GM18867 (cell line): ENCODE measurements around the gene REEP3.
"Not testable (repeated sequence)": the region's sequence is repeated elsewhere in the genome, so short reads cannot be mapped to it uniquely, and the experiment has no call there.

Source experiments
- ATAC-seq: cut with Tn5 transposase; IDR thresholded peaks from one replicate; pipeline ENCODE4 v1.9.1; 2021; ENCODE audit warnings: mild to moderate bottlenecking, moderate library complexity; ENCODE audit not compliant: unreplicated experiment

The REEP3 gene, protein sequence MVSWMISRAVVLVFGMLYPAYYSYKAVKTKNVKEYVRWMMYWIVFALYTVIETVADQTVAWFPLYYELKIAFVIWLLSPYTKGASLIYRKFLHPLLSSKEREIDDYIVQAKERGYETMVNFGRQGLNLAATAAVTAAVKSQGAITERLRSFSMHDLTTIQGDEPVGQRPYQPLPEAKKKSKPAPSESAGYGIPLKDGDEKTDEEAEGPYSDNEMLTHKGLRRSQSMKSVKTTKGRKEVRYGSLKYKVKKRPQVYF

DNA sequence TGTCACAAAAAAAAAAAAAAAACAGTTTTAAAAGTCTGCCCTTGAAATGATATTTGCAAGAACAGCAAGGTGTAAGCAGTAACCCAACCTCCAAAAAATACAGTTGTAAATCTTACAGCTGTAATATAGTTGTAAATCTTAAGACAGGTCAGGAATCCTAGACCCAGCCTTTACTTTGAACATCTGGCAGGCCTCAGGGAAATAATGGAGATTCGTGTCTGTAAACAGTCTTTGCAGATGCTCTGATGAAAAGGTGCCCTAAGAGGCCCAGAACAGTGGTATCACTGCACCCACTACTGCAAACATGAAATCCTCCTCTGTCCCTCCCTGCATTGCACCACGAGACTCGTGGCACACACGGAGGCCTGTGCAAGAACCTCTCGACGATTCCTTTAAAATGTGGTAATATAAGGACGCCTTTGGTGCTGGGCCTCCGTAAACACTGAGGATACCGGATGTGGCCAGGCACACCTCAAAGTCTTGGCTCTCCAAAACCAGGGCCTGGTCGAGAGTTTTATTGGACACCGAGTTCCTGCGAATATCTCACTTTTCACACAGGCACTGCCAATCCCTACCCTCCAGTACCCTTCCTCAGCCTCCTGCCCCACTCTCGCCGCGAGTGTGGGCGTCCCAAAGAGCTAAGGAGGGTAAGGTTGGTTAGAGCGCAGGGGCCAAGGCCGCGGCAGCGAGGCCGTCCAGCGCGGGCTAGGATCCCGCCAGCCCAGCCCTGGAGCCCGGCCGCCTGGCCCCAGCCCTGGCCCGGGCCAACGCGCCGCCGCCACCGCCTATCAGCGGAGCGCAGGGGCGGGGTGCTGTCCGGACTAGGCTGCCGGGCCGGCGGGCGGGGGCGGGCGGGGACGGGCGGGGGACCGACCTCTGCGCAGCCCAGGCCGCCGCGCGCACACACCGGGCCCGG lies at the start of gene REEP3:
REEP3 (plus strand) TSS at position 902 of the 916 bp plus-strand sequence. CDS start 145 bp downstream, outside the sequence.
- peak; percentile 74 for ATAC-seq

DNA sequence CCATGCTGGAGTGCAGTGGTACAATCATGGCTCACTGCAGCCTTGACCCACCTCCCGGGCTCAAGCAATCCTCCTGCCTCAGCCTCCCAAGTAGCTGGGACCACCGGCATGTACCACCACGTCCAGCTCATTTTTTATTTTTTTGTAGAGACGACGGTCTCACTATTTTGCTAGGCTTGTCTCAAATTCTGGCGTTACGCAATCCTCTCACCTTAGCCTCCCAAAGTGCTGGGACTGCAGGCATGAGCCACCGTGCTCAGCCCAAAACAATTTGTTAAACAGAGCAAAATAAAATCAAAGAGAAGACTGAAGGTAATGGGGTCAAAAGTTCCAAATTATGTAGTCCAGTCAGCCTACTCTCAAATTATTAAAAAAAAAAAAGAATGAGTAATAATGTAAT lies 46.7 kb upstream of the REEP3 start:
- no peak for ATAC-seq

DNA sequence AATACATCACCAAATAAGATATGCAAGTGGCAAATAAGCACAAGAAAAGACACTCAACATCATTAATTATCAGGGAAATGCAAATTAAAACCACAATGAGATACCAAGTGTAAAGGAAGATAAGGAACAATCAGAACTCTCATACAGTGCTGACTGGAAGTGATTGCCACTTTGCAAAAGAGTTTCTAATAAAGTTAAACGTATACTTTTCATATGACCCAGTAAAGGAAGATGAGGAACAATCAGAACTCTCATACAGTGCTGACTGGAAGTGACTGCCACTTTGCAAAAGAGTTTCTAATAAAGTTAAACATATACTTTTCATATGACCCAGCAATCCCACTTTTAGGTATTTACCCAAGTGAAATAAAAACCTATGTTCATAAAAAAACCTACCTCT lies 43.3 kb upstream of the REEP3 start:
- ATAC-seq, result no peak

DNA sequence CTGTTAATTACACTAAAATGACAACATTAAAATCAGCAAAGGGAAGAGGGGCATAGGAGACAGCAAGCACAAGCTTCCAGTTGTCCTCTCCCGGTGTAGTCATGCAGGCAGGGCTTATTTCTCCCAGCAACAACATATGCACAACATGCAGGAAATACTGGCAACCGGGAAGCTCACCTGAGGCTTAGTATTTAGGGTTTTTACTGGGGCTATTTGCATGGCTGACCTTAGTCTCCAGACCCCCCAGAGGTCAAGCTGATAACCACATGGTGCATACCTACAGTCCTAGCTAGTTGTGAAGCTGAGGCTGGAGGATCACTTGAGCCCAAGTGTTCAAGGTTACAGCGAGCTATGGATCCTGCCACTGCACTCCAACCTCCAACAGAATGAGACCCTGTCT lies 42.6 kb upstream of the REEP3 start:
- ATAC-seq, result no peak

DNA sequence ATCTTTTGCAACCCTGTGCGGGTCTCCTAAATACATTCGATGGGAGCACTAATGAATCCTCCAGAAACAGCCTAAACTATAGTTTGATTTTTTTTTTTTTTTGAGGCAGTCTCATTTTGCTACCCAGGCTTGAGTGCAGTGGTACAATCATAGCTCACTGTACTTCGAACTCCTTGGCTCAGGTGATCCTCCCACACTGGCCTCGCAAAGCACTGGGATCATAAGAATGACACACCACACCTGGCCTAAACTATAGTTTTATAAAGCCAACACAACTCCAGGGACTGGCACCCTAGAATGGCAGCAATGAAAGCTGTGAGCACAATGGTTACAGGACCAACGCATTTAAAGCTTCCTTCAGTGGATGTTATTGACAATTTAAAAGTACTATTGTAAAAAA lies 41.0 kb upstream of the REEP3 start:
- ATAC-seq, result no peak

DNA sequence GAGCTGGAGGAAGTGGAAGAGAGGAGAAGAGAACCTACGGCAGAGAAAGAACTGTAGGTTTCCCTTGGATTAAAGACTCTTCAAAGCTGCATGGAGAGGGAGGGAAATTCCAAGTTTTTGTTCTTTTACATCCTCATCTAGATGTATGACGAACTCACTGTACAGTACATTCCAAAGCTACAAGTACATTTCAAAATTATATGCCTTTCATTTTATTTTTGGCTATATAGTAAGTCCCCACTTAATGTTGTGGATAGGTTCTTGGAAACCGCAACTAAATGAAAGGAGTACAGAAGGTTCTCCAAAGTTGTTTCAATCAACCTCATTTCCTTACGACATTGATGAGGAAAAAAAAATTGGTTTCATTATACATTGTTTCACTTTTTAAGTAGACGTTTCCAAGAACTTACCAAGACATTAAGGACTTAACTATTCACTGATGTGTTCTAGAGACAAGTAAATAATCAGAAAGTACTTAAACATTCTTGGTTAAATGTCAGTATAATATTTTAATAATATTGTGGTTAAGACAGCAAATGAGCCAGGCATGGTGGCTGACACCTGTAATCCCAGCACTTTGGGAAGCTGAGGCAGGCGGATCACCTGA lies 39.3 kb upstream of the REEP3 start:
- no peak for ATAC-seq

DNA sequence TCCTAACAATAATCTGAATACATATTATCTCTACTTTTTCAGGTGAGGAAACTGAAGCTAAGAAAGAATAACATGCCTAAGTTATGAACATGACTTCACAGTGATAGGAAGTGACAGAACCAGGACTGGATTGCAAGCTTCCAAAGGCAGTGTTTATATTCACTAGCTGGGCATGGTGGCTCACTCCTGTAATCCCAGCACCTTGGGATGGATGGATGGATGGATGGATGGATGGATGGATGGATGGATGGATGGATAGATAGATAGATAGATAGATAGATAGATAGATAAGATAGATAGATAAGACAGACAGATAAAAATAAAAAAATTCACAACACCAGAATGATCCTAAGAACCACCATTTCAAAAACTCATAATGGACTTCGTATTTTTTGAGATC lies 37.2 kb upstream of the REEP3 start:
- no peak for ATAC-seq

DNA sequence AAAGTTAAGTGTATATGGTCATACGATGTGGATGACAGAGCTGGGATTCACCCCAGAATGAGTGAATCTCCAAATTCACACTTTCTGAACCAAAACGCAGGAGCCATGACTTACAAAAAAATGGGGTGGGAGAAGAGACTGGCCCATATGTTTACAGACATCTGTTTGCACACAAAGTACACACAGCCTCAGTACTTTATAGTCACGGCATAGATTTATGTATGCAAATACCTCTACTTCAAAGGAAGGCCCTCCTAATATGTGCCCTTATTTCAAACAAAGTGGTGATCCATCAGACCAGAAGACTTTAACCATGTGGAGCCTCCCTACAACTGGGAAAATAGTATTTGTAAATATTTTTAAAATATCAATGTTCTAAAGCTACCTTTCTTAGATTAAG lies 33.2 kb upstream of the REEP3 start:
- ATAC-seq, result no peak

DNA sequence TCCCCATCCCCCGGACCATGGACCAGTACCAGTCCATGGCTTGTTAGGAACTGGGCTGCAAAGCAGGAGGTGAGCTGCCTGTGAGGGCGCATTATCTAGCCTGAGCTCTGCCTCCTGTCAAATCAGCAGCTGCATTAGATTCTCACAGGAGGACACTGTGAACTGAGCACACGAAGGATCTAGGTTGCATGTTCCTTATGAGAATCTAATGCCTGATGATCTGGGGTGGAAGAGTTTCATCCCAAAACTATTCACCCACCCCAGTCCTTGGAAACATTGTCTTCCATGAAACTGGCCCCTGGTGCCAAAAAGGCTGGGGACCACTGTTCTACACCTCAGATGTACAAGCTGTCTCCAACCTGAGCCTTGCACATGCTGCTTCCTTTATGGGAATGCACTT lies 31.4 kb upstream of the REEP3 start:
- no peak for ATAC-seq

DNA sequence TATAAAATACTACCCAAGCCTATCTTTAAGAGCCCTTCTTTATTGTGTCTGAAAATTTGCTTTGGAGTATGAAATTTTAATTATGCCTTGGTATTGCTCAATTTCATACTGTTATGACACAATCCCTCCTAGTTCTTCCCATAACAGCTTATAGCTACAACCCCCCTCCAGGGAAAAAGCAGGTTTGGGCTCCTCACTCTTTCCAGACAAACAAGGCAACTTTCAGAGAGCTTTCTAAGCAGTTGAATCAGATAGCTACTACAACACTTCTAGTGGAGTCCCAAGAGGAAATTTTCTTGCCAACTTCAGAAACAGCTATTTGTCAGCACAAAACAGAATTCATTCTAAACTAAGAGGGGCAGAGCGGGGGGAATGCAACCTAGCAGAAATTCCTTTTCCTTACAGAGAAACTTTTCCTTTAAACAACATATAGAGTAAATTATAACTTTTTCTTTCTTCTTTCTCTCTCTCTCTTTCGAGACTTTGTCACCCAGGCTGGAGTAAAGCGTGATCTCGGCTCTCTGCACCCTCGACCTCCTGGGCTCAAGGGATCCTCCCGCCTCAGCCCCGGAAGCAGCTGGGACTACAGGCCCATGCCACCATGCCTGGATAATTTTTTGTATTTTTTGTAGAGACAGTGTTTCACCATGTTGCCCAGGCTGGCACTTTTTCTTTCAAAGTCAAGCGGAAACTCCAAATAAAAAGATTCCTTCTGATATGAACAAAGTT lies 29.4 kb upstream of the REEP3 start:
- no peak for ATAC-seq

DNA sequence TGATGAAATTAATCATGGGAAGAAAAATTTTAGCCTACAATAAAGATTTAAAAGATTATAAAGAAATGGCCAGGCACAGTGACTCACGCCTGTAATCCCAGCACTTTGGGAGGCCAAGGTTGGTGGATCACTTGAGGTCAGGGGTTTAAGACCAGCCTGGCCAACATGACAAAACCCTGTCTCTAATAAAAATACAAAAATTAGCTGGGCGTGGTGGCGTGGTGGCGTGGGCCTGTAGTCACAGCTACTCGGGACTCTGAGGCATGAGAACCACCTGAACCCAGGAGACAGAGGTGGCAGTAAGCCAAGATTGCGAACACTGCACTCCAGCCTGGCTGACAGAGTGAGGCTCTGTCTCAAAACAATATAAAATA lies 28.9 kb upstream of the REEP3 start:
- ATAC-seq, result not testable (repeated sequence)

DNA sequence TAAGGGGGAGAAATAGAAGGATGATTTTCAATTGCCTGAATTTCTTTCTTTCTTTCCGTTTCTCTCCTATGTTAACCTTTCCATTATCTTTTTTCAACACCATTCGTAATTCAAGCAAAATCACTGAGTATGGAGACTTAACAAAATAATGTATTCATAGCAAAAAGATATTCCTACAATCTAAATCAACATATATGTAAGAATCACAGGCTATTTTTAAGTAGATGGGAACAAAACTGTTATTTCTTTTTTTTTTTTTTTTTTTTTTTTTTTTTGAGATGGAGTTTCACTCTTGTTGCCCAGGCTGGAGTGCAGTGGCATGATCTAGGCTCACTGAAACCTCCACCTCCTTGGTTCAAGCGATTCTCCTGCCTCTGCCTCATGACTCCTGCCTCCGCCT lies 28.2 kb upstream of the REEP3 start:
- ATAC-seq, result no peak

DNA sequence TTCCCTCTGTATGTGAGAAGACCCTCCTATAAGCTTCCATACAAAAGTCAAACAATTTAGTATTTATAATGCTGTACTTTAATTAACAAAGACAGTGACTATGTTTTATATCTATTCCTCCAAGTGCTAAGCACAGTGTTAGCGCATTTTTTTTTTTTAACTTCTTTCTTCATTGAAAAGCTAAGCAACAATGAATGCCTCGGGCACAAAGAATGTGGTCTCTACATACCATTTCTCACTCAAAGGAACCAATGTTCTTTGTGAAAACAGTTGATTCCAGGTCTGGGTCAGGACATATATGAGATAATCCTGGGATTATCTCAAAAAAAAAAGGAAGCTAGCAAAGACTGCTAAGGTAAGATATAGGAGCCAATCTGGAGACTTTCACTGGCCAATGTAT lies 26.2 kb upstream of the REEP3 start:
- ATAC-seq, result no peak

DNA sequence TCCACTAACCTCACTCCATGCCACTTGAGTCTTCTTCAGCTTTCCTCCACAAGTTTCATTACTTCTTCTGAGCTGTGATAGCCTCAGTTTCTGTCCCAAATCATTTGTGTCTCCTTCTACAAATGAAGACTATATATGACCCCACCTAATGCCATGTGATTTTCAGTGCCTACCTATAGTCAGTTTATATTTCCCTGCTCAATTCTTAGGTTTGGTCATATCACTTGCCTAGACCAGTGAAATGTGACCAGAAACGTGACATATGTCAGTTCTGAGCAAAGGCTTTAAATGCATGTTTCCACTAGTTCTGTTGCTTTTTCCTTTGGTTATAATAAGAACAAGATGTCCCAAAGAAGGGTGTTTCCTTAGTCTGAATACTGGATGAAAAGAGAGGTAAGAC lies 24.6 kb upstream of the REEP3 start:
- ATAC-seq, result no peak

DNA sequence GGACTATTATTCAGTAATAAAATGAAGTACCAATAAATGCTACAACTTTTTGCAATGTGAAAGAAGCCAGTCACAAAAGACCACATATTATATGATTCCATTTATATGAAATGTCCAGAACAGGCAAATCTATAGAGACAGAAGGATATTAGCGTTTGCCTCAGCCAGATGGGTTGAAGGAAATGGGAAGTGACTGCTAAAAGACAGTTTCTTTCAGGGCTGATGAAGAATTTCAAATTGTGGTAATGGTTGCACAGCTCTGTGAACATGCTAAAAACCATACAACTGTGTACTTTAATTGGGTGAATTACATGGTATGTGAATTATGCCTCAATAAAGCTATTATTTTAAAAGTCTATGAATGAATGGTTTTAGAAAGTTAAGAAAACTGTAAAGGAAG lies 23.9 kb upstream of the REEP3 start:
- no peak for ATAC-seq

DNA sequence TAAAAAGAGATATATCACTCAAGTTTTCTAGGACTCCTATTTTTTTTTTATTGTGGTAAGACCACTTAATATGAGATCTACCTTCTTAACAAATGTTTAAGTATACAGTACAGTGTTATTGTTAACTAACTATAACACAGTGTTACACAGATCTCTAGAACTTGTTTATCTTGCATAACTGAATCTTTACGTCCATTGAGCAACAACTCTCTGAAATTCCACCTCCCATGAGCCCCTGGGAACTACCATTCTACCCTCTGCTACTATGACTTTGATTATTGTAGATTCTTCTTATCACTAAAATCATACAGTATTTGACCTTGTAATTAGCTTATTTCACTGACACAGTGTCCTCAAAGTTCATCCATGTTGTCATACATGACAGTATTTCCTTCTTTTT lies 22.5 kb upstream of the REEP3 start:
- no peak for ATAC-seq

DNA sequence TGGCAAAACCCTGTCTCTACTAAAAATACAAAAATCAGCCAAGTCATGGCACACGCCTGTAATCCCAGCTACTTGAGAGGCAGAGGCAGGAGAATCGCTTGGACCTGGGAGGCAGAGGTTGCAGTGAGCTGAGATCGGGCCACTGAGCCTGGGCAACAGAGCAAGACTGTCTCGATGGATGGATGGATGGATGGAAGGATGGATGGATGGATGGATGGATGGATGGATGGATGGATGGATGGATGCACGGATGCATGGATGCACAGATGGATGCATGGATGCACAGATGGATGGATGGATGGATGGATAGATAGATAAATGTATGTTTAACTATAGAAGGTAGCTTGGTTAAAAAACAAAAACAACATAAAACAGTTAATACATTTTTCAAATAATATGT lies 20.6 kb upstream of the REEP3 start:
- ATAC-seq, result not testable (repeated sequence)

DNA sequence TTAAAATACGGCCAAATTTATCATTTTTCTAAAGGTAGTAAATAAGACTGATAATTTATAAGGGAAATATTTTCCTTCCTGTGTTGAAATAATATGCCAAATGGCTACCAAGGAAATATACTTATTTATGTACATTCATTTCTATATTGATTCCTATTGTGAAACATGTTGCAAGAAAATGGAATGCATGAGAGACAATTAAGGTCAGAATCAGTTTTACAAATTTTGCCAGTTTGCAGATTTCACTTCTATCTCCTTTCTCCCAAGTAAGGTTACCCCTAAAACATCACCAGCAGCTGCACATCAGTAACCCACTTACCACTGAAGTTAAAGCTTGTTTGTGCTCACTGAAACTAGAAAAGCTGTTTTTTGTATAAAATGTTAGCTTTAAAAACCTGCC lies 19.2 kb upstream of the REEP3 start:
- ATAC-seq, result no peak

DNA sequence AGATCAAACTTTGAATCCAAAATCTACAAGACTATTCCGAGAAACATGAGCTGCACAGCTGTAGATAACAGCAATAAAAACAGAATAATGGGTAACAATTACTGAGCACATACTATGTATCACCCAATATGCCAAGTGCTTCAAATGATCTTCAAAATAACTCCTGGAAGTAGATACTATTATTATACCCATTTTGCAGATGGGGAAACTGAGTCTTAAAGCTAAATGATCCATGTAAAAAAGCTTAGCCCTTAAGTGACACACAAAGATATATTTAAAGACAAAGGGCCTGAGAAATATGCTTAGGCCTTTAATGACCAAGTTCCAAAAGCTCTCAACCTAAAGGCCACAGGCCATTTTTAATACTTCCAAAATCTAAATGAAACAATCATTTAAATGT lies 18.4 kb upstream of the REEP3 start:
- ATAC-seq, result no peak

DNA sequence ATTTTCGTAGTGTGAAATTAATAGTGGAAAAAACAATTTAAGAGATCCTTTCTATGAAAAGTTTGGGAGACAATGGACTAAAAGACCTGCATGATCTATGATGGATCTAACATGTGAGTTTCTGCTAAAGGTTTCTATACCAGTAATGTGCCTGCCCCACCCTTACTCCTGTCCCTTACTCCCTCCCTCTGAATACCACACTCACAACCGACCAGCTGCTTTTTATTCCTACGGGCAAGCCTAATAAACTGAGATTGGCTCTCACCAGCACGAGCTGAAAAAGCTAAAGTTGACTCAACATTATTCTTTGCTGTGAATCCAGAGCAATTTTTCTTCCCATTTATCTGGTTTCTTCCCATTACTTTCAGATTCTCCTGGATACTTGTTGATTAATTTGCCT lies 17.8 kb upstream of the REEP3 start:
- no peak for ATAC-seq

DNA sequence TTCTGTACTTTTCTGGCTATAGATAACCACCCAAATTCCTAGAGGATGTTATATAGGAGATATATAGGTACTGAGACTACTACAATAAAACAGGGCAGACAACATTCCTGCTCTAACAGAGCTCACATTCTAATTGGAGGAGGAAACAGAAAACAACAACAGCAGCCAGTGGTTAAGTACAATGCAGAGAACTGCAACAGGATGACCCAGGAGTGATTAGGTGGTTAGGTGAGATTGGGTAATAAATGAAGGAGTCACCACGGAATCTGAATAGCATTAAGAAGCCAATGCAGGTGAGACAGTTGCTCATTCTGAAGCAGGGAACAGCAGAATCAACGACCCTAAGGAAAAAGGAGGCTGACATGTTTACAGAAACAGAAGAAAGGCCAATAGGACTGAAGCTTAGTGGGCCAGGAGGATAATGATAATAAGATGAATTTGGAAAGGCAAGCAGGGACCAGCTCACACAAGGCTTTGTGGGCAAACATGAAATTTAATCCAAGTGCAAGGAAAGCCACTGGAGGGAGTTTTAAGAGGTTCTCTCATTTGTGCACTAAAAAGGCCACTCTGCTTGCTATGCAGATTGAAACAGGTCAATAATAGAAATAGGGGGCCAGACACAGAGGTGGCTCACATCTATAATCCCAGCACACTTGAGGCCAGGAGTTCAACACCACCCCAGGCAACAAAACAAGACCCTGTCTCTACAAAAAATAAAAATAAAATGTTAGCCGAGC lies 16.9 kb upstream of the REEP3 start:
- ATAC-seq, result no peak
